Heart left ventricle (tissue), 16 donors: Measurements from ENCODE around the gene CD7. TPM values are rescaled to one million over a fixed set of nuclear protein-coding genes. Genes with fewer than 3 reads are reported as not detected.

Source experiments
- ATAC-seq, 4 donors: fragments of 200-7000 bp; cut with Tn5 transposase; one replicate each; pipeline ENCODE4 v1.9.1; 2020 to 2022; ENCODE audit warnings: moderate library complexity in 4 of 4, mild to moderate bottlenecking in 3 of 4, moderate number of reproducible peaks in 1 of 4
- DNase-seq, 5 donors: peaks; one replicate each; pipeline ENCODE4 v3.0.0-alpha.2; 2020
- H3K27ac ChIP-seq, 12 donors: fragments of 200-600 bp; sonication (generic) in 4 of 12; one replicate each; pipeline versions ENCODE4 v1.5.0 to v1.8.0; 2016 to 2022; ENCODE audit warnings: mild to moderate bottlenecking in 2 of 12
- H3K27me3 ChIP-seq, 9 donors: fragments of 200-600 bp; sonication (generic) in 2 of 9; one replicate each; pipeline versions ENCODE4 v1.5.1 to v1.8.0; 2016 to 2022; ENCODE audit warnings: mild to moderate bottlenecking in 3 of 9
- H3K36me3 ChIP-seq, 9 donors: fragments of 200-600 bp; sonication (generic) in 2 of 9; one replicate each; pipeline versions ENCODE4 v1.5.0 to v1.8.0; 2018 to 2022; ENCODE audit warnings: mild to moderate bottlenecking in 2 of 9
- H3K4me1 ChIP-seq, 12 donors: fragments of 200-600 bp; sonication (generic) in 4 of 12; one replicate each; pipeline versions ENCODE4 v1.5.0 to v1.8.0; 2016 to 2022; ENCODE audit warnings: mild to moderate bottlenecking in 3 of 12
- H3K4me3 ChIP-seq, 12 donors: fragments of 200-600 bp; sonication (generic) in 4 of 12; one replicate each; pipeline versions ENCODE4 v1.5.0 to v1.8.0; 2017 to 2022; ENCODE audit warnings: mild to moderate bottlenecking in 9 of 12, moderate library complexity in 4 of 12
- H3K9me3 ChIP-seq, 12 donors: fragments of 200-600 bp; sonication (generic) in 4 of 12; one replicate each; pipeline versions ENCODE4 v1.5.0 to v1.8.0; 2016 to 2022; ENCODE audit warnings: mild to moderate bottlenecking in 1 of 12
- POLR2A ChIP-seq, 2 donors: fragments of 450-650 bp; IDR thresholded peaks; one replicate each; pipeline ENCODE4 v1.6.1; 2017; ENCODE audit warnings: antibody characterized with exemption in 2 of 2, mild to moderate bottlenecking in 2 of 2, moderate library complexity in 2 of 2
- WGBS, 4 donors: extraction: QIAGEN DNeasy Blood & Tissue Kit in 2 of 4; methylation state at CpG; one replicate each; pipeline versions ENCODE4 v1.1.5 to v1.1.7; 2013 to 2018; 5-methylcytosine and 5-hydroxymethylcytosine counted together
- intact Hi-C, 10 donors: fragments of 100-400 bp; cut with DNase I; formaldehyde crosslinking; loops; one replicate each; pipeline versions ENCODE4 v1.11.1 to v1.14.2; 2022
- polyA plus RNA-seq, 2 donors: library from polyadenylated mRNA; stranded (reverse); fragments of 200-250 nt; gene quantifications; one replicate each; pipeline ENCODE4 v1.2.3, GENCODE V29; 2013
- total RNA-seq, 9 donors: library from RNA; depleted of rRNA in 2 of 9; stranded (reverse); fragments of >200 nt in 2 of 9; fragmentation: NEBNext Ultra II Directional in 3 of 9; extraction: Animal tissue kit (Norgen Biotek cat#: 25700) in 3 of 9; gene quantifications; one replicate each; pipeline versions ENCODE4 v1.1.0 to v1.2.4, GENCODE V29; 2016 to 2023
- TF ChIP-seq, protein P1 (sequence below), 12 donors: fragments of 200-600 bp; sonication (generic) in 4 of 12; IDR thresholded peaks; one replicate each; pipeline versions ENCODE4 v1.5.0 to v1.8.0; 2018 to 2022; ENCODE audit warnings: antibody characterized with exemption in 12 of 12, mild to moderate bottlenecking in 5 of 12
- donor health status: ischemic (EF 13 %, LVEDD 7.1; RV severe dilation, severe dysfunction).
- donor health status: healthy with polysubstance abuse.
- donor health status: DM: no; HTN: yes; CAD: no.
- donor health status: DM: no; HTN: no; CAD: no.
- donor health status: ischemic (EF 25% LVEDD 6.9; RV normal size, moderate dysfunction).
- donor health status: ischemic (EF 25% LVEDD 5.7; RV mildly dilated, moderate dysfunction).
- donor health status: healthy.
- donor health status: DM: yes; HTN: yes; CAD: no.
- donor health status: ischemic (EF 35%, LVEDD 5.7; RV mildly dilated, moderate dysfunction).
- donor health status: nonischemic (EF 11% LVEDD 7.7; RV severe dilation, severe dysfunction).
- donor health status: DM: yes; HTN: yes; CAD: no.
- donor health status: PGD.
- donor health status: ischemic (EF 29% LVEDD 5.4; RV normal size, mild dysfunction).
- donor health status: nonischemic (EF 23%, LVEDD 6.1; RV moderate dilation, normal function).

Gene CD7
- total and polyA plus RNA-seq, 11 donors = 0.21 to 8.6 (median 0.42) TPM; not detected in 2

DNA sequence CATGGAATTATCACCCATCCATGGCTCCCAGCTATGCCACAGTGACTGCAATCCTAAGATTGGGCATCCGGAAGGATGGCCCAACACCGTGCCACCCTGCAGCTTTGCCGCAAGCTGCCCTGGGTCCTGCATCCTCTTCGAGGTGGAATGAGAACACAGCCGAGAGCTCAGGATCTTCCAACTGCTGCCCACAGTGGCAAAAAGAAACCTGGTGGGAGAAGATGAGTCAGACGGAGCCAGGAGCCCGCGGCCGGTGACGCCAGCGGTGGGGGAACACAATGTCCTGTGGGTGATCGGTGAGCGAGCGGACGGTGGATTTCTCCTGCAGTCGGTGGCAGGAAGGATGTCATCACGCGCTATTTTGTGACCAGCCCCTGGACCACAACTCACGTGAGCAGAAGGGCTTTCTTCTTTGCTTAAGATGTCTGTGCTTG is 20.1 kb downstream of the CD7 start:
- 47 to 61% (median 53%) methylated on average over 19 of the region's 19 CpGs for WGBS, 4 donors
- peaks cover 0 to 2% (median 0%) of the 10 kb centered on the region in 9 donors for H3K27me3 ChIP-seq
- H3K27ac ChIP-seq = peak overlapping the region; percentile 77 to 98 (median 90)
- intact Hi-C loops = loop anchor here in 2 of 10 donors (10.0 kb wide), 2 partner anchors 52 to 62 kb away; no protein-coding TSS in a partner anchor
- no peaks in the 10 kb centered on the region for H3K36me3 ChIP-seq
- ATAC-seq (peak; percentile 1 to 50 (median 18)), DNase-seq (peak; percentile 65 to 89 (median 78))
- H3K4me3 ChIP-seq = peak overlapping the region in 11 of 12 donors; percentile 19 to 61 (median 51)
- peaks cover 6 to 72% (median 22%) of the 10 kb centered on the region in 12 donors for H3K4me1 ChIP-seq
- H3K9me3 ChIP-seq = no peaks in the 10 kb centered on the region
- TF ChIP-seq, protein P1, sequence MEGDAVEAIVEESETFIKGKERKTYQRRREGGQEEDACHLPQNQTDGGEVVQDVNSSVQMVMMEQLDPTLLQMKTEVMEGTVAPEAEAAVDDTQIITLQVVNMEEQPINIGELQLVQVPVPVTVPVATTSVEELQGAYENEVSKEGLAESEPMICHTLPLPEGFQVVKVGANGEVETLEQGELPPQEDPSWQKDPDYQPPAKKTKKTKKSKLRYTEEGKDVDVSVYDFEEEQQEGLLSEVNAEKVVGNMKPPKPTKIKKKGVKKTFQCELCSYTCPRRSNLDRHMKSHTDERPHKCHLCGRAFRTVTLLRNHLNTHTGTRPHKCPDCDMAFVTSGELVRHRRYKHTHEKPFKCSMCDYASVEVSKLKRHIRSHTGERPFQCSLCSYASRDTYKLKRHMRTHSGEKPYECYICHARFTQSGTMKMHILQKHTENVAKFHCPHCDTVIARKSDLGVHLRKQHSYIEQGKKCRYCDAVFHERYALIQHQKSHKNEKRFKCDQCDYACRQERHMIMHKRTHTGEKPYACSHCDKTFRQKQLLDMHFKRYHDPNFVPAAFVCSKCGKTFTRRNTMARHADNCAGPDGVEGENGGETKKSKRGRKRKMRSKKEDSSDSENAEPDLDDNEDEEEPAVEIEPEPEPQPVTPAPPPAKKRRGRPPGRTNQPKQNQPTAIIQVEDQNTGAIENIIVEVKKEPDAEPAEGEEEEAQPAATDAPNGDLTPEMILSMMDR (IDR thresholded peaks at IDR 0.05) = no peak
- TF ChIP-seq POLR2A (IDR thresholded peaks at IDR 0.05) = no peak

DNA sequence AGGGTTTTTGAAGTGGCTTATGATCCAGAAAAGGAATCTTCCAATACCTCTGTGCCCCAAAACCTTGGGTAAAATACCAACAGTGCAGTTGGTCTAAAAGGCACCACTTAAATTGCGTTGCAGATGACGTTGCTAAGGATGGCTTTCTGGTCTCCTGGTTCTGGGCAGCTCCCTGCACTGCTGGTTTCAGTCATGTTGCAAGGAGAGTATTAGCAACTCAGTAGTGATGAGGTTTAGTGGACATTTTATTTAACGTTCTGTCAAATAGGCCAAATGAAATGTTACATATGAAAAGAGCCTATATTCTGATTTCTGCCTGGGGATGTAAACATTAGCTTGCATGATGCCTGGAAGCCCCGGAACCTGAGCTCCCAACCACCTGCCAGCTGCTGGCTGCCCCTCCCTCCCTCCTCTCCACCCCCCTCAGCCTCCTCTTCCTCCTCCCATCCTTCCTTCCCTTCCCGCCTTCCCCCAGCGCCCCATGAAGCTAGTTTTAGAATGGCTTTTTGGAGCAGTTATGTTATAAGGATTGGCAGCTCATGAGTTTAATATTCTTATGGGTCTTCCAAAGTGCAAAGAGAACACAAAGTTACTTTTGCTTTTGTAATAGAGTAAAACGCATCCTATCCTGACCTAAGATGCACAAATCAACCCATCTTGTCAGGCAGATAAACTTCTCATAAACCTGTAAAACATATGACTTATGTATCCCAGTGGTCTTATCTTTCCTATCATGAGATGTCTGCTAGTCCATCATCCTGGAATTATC is 20.7 kb downstream of the CD7 start:
- peak overlapping the region; percentile 77 to 98 (median 90) for H3K27ac ChIP-seq
- no peak for DNase-seq
- no peaks in the 10 kb centered on the region for H3K27me3 ChIP-seq
- peak overlapping the region in 8 of 12 donors; percentile 47 to 61 (median 54) for H3K4me3 ChIP-seq
- no peak for ATAC-seq
- intact Hi-C loops = loop anchor here in 2 of 10 donors (10.0 kb wide), 2 partner anchors 52 to 62 kb away; no protein-coding TSS in a partner anchor
- TF ChIP-seq POLR2A (IDR thresholded peaks at IDR 0.05) = no peak
- TF ChIP-seq, protein P1 (IDR thresholded peaks at IDR 0.05) = no peak
- no peaks in the 10 kb centered on the region for H3K9me3 ChIP-seq
- no peaks in the 10 kb centered on the region for H3K36me3 ChIP-seq
- peaks cover 6 to 75% (median 27%) of the 10 kb centered on the region in 12 donors for H3K4me1 ChIP-seq
- WGBS, 4 donors = 45 to 57% (median 50%) methylated on average over 7 of the region's 7 CpGs

DNA sequence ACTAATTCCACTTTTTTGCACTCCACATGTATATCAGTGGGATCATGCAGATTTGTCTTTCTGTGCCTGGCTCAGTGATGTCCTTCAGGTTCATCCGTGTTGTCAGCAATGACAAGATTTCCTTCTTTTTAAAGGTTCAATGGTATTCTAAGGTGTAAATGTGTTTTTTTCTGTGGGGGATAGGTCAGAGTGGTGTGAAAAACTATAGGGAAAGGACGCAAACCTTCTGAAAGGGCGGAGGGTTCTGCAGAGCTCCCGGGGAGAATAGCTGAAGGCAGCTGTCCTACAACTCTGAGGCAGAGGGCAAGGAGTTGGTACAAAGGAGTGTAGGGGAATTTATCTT is 22.0 kb downstream of the CD7 start:
- H3K9me3 ChIP-seq = no peaks in the 10 kb centered on the region
- intact Hi-C loops = loop anchor here in 2 of 10 donors (10.0 kb wide), 2 partner anchors 51 to 61 kb away; no protein-coding TSS in a partner anchor
- H3K4me1 ChIP-seq = peaks cover 6 to 68% (median 25%) of the 10 kb centered on the region in 12 donors
- no peaks in the 10 kb centered on the region for H3K27me3 ChIP-seq
- no peaks in the 10 kb centered on the region for H3K36me3 ChIP-seq
- ATAC-seq (no peak), DNase-seq (no peak)
- no peak overlapping the region for H3K27ac ChIP-seq
- H3K4me3 ChIP-seq = no peak overlapping the region
- 73 to 83% (median 81%) methylated on average over 4 of the region's 4 CpGs for WGBS, 4 donors
- TF ChIP-seq, protein P1 (IDR thresholded peaks at IDR 0.05) = no peak
- TF ChIP-seq POLR2A (IDR thresholded peaks at IDR 0.05) = no peak

DNA sequence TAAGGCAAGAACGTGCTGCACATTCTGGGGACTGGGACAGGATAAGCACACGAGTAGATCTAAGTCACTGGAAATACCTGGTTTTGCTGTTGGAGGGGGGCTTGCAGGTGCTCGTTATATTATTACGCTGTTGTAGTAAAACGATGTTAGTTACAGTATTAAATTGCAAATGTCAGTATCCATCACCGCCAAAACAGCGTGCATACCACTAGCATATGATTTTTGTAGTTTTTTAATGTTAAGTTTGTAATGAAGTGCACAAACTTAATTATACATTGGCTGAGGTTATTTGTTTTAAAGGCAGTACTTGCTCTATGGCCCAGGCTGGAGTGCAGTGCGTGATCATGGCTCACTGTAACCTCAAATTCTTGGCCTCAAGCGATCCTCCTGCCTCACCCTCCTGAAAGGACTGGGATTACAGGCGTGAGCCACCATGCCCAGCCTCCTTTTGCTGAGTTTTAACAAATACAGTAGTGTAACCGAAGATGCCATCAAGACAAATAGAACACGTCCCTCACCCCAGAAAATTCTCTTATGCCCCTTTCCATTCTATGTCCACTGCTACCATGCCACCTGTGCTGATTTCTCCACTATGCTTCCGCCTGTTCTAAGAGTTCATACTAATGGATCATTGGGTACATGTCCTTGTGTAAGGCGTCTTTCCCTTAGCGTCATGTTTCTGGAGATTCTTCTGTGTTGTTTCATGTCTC is 23.2 kb downstream of the CD7 start:
- WGBS, 4 donors = 89 to 92% (median 91%) methylated on average over 15 of the region's 15 CpGs
- DNase-seq (peak in 1 of 5 donors; percentile 37), ATAC-seq (no peak)
- intact Hi-C loops = loop anchor here in 5 of 10 donors (5.0 to 10.0 kb wide), 4 partner anchors 49 to 62 kb away; no protein-coding TSS in a partner anchor
- Histone ChIP-seq H3K36me3 (no peaks in the 10 kb centered on the region), H3K27me3 (no peaks in the 10 kb centered on the region), H3K4me1 (peaks cover 6 to 58% (median 27%) of the 10 kb centered on the region in 12 donors), H3K4me3 (peak overlapping the region in 7 of 12 donors; percentile 34 to 75 (median 50)), H3K27ac (peak overlapping the region in 9 of 12 donors; percentile 57 to 99 (median 83)), H3K9me3 (no peaks in the 10 kb centered on the region)
- no peak for TF ChIP-seq POLR2A (IDR thresholded peaks at IDR 0.05)
- TF ChIP-seq, protein P1 (IDR thresholded peaks at IDR 0.05) = no peak
